ENCODE measurements around the gene STK11.
A peak's percentile ranks its signal among the peaks of the same experiment; 100 is the strongest.

STK11 gene

GRCh38 chr19:1238369-1239303 lies 33.1 kb downstream of the STK11 start:
- Histone ChIP-seq H3K27me3 (peaks cover 0 to 11% of the 10 kb centered on the region in 2 donors), H3K4me1 (peaks cover 11 to 62% (median 53%) of the 10 kb centered on the region in 4 donors), H3K9me3 (no peaks in the 10 kb centered on the region), H3K27ac (peak overlapping the region; percentile 98 to 99), H3K36me3 (no peaks in the 10 kb centered on the region), H3K4me3 (peak overlapping the region; percentile 50 to 67)
- intact Hi-C loops (cut with DNase I; ENCODE audit: low total_unique reads): loop anchor here (5.0 kb wide), 1 partner anchor 254 kb away; the partner anchor contains the start of genes PCSK4 and REEP6
- TF ChIP-seq, protein P1, sequence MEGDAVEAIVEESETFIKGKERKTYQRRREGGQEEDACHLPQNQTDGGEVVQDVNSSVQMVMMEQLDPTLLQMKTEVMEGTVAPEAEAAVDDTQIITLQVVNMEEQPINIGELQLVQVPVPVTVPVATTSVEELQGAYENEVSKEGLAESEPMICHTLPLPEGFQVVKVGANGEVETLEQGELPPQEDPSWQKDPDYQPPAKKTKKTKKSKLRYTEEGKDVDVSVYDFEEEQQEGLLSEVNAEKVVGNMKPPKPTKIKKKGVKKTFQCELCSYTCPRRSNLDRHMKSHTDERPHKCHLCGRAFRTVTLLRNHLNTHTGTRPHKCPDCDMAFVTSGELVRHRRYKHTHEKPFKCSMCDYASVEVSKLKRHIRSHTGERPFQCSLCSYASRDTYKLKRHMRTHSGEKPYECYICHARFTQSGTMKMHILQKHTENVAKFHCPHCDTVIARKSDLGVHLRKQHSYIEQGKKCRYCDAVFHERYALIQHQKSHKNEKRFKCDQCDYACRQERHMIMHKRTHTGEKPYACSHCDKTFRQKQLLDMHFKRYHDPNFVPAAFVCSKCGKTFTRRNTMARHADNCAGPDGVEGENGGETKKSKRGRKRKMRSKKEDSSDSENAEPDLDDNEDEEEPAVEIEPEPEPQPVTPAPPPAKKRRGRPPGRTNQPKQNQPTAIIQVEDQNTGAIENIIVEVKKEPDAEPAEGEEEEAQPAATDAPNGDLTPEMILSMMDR (IDR thresholded peaks at IDR 0.05): no peak
- no peak for DNase-seq

GRCh38 chr19:1239420-1239795 lies 33.8 kb downstream of the STK11 start:
- Histone ChIP-seq H3K27ac (peak overlapping the region; percentile 98 to 99), H3K4me3 (no peak overlapping the region), H3K27me3 (peaks cover 0 to 11% of the 10 kb centered on the region in 2 donors), H3K4me1 (peaks cover 11 to 70% (median 61%) of the 10 kb centered on the region in 4 donors), H3K9me3 (no peaks in the 10 kb centered on the region), H3K36me3 (peaks cover 0 to 4% (median 0%) of the 10 kb centered on the region in 3 donors)
- intact Hi-C loops (cut with DNase I; ENCODE audit: low total_unique reads): loop anchor here (5.0 kb wide), 1 partner anchor 253 kb away; the partner anchor contains the start of genes PCSK4 and REEP6
- TF ChIP-seq, protein P1 (IDR thresholded peaks at IDR 0.05): no peak
- DNase-seq: no peak

- TF ChIP-seq, protein P1 (IDR thresholded peaks at IDR 0.05): peak; percentile 85 to 97
- peak overlapping the region; percentile 98 to 99 for H3K27ac ChIP-seq
- H3K36me3 ChIP-seq: peaks cover 0 to 4% (median 0%) of the 10 kb centered on the region in 3 donors
- no peaks in the 10 kb centered on the region for H3K9me3 ChIP-seq
- intact Hi-C loops (cut with DNase I; ENCODE audit: low total_unique reads): loop anchor here (1.0 to 5.0 kb wide), 3 partner anchors 127 to 252 kb away; partner anchors contain the start of genes GPX4, PCSK4 and REEP6
- peaks cover 0 to 11% of the 10 kb centered on the region in 2 donors for H3K27me3 ChIP-seq
- H3K4me1 ChIP-seq: peaks cover 12 to 76% (median 67%) of the 10 kb centered on the region in 4 donors
- DNase-seq: peak; percentile 81 to 93
- H3K4me3 ChIP-seq: peak overlapping the region; percentile 27 to 45
Observed at GRCh38 chr19:1239796-1240737, 34.5 kb downstream of the STK11 start.

DNA sequence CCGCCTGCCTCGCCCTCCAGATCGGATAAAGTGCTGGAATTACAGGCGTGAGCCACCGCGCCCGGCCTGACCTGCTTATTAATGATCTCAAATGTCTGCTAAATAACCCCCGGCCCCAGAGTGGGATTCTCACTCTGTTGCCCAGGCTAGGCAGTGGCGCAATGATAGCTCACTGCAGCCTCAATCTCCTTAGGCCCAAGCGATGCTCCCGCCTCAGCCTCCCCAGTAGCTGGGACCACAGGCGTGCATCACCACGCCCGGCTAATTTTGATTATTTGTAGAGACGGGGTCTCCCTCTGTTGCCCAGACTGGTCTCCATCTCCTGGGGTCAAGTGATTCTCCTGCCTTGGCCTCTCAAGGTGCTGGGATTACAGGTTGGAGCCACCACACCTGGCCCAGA lies 35.3 kb downstream of the STK11 start:
- Histone ChIP-seq H3K4me1 (peaks cover 15 to 85% (median 76%) of the 10 kb centered on the region in 4 donors), H3K36me3 (peaks cover 0 to 4% (median 0%) of the 10 kb centered on the region in 3 donors), H3K27me3 (peaks cover 0 to 11% of the 10 kb centered on the region in 2 donors), H3K9me3 (no peaks in the 10 kb centered on the region), H3K4me3 (peak overlapping the region; percentile 76 to 84), H3K27ac (peak overlapping the region; percentile 98 to 99)
- DNase-seq: no peak
- intact Hi-C loops (cut with DNase I; ENCODE audit: low total_unique reads): loop anchor here (1.0 to 2.0 kb wide), 2 partner anchors 128 to 138 kb away; partner anchors contain the start of gene GPX4
- TF ChIP-seq, protein P1 (IDR thresholded peaks at IDR 0.05): no peak
